PC-9 (cell line): ENCODE measurements around the gene RNF8. TPM values are rescaled to one million over a fixed set of nuclear protein-coding genes. Genes with fewer than 3 reads are reported as not detected.

Experiments
- BruUV-seq: library from RNA; stranded (reverse); fragments of 400-500 nt; replicated peaks from 2 replicates; lab custom pipeline; 2021; lab: Mats Ljungman, UMichigan
- CTCF ChIA-PET: fragments of 300-600 bp; sonication (Branson Sonifier 250); formaldehyde crosslinking; loops from one replicate; lab custom pipeline; 2022; ENCODE audit warnings: antibody characterized with exemption; lab: Charles Lee
- POLR2A ChIA-PET: fragments of 300-600 bp; sonication (Branson Sonifier 250); formaldehyde crosslinking; loops from one replicate; lab custom pipeline; 2022; ENCODE audit warnings: antibody characterized with exemption; ENCODE audit not compliant: unreplicated experiment; lab: Charles Lee
- DNase-seq, 2 experiments: peaks; one replicate each; pipeline versions ENCODE4 v3.0.0 to v3.0.0-alpha.2; 2015 to 2022; ENCODE audit warnings: mixed read lengths in 1 of 2
- H2AFZ ChIP-seq: fragments of 200-600 bp; sonication (generic); 2 replicates; pipeline ENCODE4 v1.8.1; 2017; ENCODE audit warnings: antibody characterized with exemption
- H3F3A ChIP-seq: fragments of 200-600 bp; sonication (generic); 2 replicates; pipeline ENCODE4 v1.8.1; 2017; ENCODE audit warnings: antibody characterized with exemption, mild to moderate bottlenecking, low read depth; ENCODE audit not compliant: insufficient read depth
- H3K27ac ChIP-seq: fragments of 200-600 bp; sonication (generic); 2 replicates; pipeline ENCODE4 v1.6.1; 2016; ENCODE audit warnings: mixed run types
- H3K27me3 ChIP-seq: fragments of 200-600 bp; sonication (generic); 2 replicates; pipeline ENCODE4 v1.6.1; 2016; ENCODE audit warnings: low read depth, mixed run types; ENCODE audit not compliant: insufficient read depth
- H3K36me3 ChIP-seq: fragments of 200-600 bp; sonication (generic); 2 replicates; pipeline ENCODE4 v1.6.1; 2016; ENCODE audit warnings: low read depth, mixed run types
- H3K4me1 ChIP-seq: fragments of 200-600 bp; sonication (generic); replicated peaks from 2 replicates; pipeline ENCODE4 v1.6.1; 2016; ENCODE audit warnings: mixed run types; ENCODE audit not compliant: insufficient read depth
- H3K4me2 ChIP-seq: fragments of 200-600 bp; sonication (generic); 2 replicates; pipeline ENCODE4 v1.6.1; 2017; ENCODE audit warnings: mixed run types
- H3K4me3 ChIP-seq: fragments of 200-600 bp; sonication (generic); 2 replicates; pipeline ENCODE4 v1.6.1; 2016; ENCODE audit warnings: mixed run types
- H3K79me2 ChIP-seq: fragments of 200-600 bp; sonication (generic); 2 replicates; pipeline ENCODE4 v1.6.1; 2017; ENCODE audit warnings: low read depth, mixed run types
- H3K9me2 ChIP-seq: fragments of 200-600 bp; sonication (generic); 2 replicates; pipeline ENCODE4 v1.8.1; 2017; ENCODE audit warnings: mild to moderate bottlenecking; ENCODE audit not compliant: insufficient read depth
- H3K9me3 ChIP-seq: fragments of 200-600 bp; sonication (generic); 2 replicates; pipeline ENCODE4 v1.8.1; 2016; ENCODE audit warnings: low read depth; ENCODE audit not compliant: insufficient read depth
- H4K20me1 ChIP-seq: fragments of 200-600 bp; sonication (generic); 2 replicates; pipeline ENCODE4 v1.8.1; 2017; ENCODE audit not compliant: insufficient read depth
- CTCF ChIP-seq: fragments of 200-600 bp; sonication (generic); conservative IDR thresholded peaks from 2 replicates; pipeline ENCODE4 v1.6.1; 2017; ENCODE audit warnings: mixed run types, antibody characterized with exemption, mild to moderate bottlenecking, moderate library complexity
- EZH2 ChIP-seq: fragments of 200-600 bp; sonication (generic); IDR thresholded peaks from 2 replicates; pipeline ENCODE4 v1.8.0; 2017; ENCODE audit warnings: antibody characterized with exemption, low read depth
- intact Hi-C: fragments of 100-400 bp; cut with micrococcal nuclease; formaldehyde crosslinking; loops from one replicate; pipeline ENCODE4 v1.10.0; 2022; ENCODE audit not compliant: unreplicated experiment
- total RNA-seq: library from RNA; stranded (reverse); gene quantifications from 2 replicates; pipeline ENCODE4 v1.2.3, GENCODE V29; 2021

Gene RNF8
- total RNA-seq, 1 experiment from 2014 or later = 17.5 TPM

DNA sequence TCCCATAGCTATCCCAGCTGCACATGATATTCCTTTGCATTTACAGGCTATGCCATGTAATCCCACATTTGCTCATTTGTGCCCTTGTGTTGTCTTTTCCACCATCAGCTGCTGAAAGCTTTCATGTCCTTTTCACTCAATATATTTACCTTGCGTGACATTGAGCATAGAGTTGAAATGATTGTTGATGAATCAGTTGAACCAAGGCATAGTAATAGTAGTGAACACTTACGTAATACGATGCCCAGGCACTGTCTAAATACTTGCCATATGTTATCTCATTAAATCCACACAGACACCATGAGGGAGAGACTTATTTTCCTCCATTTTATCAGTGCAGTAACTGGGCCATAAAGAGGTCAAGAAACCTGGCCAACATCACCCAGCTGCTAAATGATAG lies 13.1 kb downstream of the RNF8 start:
- DNase-seq = no peak
- ChIA-PET POLR2A (no interaction called here), CTCF (interaction anchor here (0.6 kb wide), 1 partner anchor 35 kb away, joined by 20 read pairs; no protein-coding TSS in a partner anchor)
- H2AFZ ChIP-seq = no peak overlapping the region
- intact Hi-C loops = no loop called here
- no peaks in the 10 kb centered on the region for H3K9me3 ChIP-seq
- H3K79me2 ChIP-seq = no peaks in the 10 kb centered on the region
- H3K36me3 ChIP-seq = no peaks in the 10 kb centered on the region
- H3K4me2 ChIP-seq = no peak overlapping the region
- BruUV-seq = no TSS peak
- H3K4me1 ChIP-seq = no peaks in the 10 kb centered on the region
- H3K27ac ChIP-seq = no peak overlapping the region
- H3F3A ChIP-seq = no peaks in the 10 kb centered on the region; the same call in 1 of the 2 replicates
- no peak overlapping the region for H3K4me3 ChIP-seq
- no peaks in the 10 kb centered on the region for H3K27me3 ChIP-seq
- TF ChIP-seq CTCF = no peak
- no peak for TF ChIP-seq EZH2
- H4K20me1 ChIP-seq = peaks cover 10% of the 10 kb centered on the region
- H3K9me2 ChIP-seq = no peaks in the 10 kb centered on the region

DNA sequence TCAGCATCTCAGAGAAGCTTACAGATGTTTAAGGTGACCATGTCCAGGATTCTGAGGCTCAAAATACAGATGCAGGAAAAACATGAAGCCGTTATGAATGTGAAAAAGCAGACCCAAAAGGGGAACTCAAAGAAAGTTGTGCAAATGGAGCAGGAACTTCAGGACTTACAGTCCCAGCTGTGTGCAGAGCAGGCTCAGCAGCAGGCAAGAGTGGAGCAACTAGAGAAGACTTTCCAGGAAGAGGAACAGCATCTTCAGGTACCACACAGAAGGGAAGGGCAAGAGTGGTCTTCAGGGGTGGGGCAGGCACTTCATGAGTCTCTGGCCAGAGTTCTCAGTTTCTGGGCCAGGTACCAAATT lies 15.2 kb downstream of the RNF8 start:
- H3K4me1 ChIP-seq = no peaks in the 10 kb centered on the region
- no peak overlapping the region for H3K4me3 ChIP-seq
- peaks cover 10% of the 10 kb centered on the region for H4K20me1 ChIP-seq
- intact Hi-C loops = no loop called here
- H3K9me3 ChIP-seq = no peaks in the 10 kb centered on the region
- no peaks in the 10 kb centered on the region; the same call in 1 of the 2 replicates for H3F3A ChIP-seq
- BruUV-seq = no TSS peak
- no peak overlapping the region for H3K4me2 ChIP-seq
- H3K79me2 ChIP-seq = no peaks in the 10 kb centered on the region
- H3K27ac ChIP-seq = no peak overlapping the region
- H3K36me3 ChIP-seq = no peaks in the 10 kb centered on the region
- TF ChIP-seq CTCF (no peak), EZH2 (no peak)
- no peak overlapping the region for H2AFZ ChIP-seq
- POLR2A ChIA-PET = no interaction called here
- CTCF ChIA-PET = no interaction called here
- H3K27me3 ChIP-seq = no peaks in the 10 kb centered on the region
- H3K9me2 ChIP-seq = no peaks in the 10 kb centered on the region
- no peak for DNase-seq

DNA sequence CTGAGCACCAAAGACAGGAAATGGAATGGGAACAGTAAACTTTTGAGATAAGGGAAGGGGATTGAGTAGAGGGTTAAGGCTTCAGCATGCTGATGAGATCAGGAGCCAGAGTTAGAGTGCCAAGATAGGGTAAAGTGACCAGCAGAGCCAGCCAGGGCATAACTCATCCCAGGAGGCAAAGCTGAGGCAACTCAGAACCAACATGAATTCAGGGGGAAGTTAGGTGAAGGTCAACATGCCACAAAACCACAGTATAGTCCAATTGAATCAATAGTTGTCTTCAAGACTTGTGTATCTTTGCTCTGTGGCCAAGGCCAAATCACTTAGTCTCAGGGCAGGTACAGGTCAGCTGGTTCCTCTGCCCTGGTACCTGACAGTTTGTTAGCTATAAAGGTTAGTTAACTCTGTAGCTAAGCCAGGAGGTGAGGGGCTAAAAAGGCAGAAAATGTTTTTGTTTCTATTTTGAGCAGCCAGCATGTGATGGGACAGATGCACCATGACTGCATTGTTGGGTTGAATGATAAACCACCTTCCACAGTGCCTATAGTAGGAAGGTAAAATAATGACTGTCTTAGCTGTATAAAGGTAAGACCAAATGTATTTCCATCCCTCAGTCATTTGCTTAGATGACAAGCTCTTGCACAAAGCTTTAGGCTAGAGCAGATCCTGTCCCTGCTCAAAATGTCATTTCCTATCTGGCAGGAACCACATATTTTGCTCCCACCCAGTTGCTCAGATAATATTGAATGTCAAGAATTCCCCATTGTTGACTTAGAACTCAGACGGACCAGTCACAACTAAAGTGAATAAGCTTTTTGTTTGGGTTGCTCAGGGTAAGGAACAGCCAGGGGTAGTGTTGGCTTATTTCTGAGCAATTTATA lies 15.8 kb downstream of the RNF8 start:
- Histone ChIP-seq H4K20me1 (peaks cover 10% of the 10 kb centered on the region), H3K27ac (no peak overlapping the region), H2AFZ (no peak overlapping the region), H3K27me3 (no peaks in the 10 kb centered on the region), H3K4me3 (no peak overlapping the region), H3F3A (no peaks in the 10 kb centered on the region; the same call in 1 of the 2 replicates), H3K9me3 (no peaks in the 10 kb centered on the region), H3K36me3 (no peaks in the 10 kb centered on the region), H3K4me2 (no peak overlapping the region), H3K9me2 (no peaks in the 10 kb centered on the region), H3K79me2 (no peaks in the 10 kb centered on the region), H3K4me1 (no peaks in the 10 kb centered on the region)
- ChIA-PET CTCF (interaction anchor here (0.8 kb wide), 1 partner anchor 116 kb away, joined by 5 read pairs; no protein-coding TSS in a partner anchor), POLR2A (no interaction called here)
- intact Hi-C loops = no loop called here
- no peak for DNase-seq
- BruUV-seq = no TSS peak
- TF ChIP-seq EZH2 (no peak), CTCF (no peak)
